Measurements from ENCODE around the gene ZP2.
"Not testable (repeated sequence)": the region's sequence is repeated elsewhere in the genome, so short reads cannot be mapped to it uniquely, and the experiment has no call there.

The ZP2 gene

DNA sequence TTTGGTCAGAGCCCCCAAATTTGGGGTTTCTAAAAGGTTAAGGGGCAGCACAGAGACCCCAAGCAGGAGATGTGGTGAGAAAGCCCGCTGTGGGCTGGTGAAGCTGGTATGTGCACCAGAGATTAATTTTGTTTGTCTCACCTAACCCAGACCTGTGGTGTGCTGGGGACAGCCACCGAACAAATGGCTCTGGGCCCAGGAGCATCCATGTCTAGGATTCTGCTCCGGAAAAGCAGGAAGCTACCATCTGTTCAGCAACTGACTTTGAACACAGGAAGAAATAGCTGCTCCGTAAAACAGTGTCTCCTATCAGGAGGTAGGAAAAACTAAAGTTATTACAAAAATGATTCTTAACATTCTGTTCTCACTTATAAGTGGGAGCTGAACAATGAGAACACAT is 2.7 kb upstream of the ZP2 start:
- DNase-seq (ENCODE audit: low spot score) = no peak

DNA sequence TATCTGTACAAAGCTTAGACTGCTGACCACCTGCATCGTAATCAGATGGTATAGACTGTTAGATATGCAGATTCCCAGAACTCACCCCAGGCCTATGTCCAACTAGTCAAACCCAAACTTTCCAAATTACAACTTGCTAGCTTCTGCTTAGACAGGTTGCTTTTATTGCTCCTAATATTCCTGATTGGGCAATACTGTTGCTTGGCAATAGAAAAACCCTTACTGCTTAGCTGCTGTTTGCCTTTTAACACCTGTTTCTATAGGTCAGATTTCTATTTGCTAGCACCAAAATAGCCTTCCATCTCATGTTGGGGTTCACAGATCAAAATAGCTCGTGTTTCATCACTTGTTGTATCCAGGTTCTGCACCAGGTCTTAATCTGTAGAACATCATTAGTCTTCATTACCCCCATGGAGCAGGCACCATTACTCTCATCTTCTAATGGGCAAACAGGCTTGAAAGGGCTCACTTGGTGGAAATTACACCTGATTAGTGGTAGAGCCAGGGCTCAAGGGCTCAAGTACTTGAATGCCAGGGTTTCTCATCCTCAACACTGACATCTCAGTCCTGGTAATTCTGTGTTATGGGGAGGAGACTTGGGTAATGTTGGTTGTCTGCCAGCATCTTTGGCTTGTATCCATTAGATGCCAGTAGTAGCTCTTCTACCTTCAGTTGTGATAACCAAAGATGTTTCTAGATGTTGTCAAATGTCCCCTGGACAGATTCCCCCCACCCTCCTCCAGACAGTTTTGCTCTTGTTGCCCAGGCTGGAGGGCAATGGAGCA is 2.7 kb downstream of the ZP2 start:
- no peak for DNase-seq (ENCODE audit: low spot score)

DNA sequence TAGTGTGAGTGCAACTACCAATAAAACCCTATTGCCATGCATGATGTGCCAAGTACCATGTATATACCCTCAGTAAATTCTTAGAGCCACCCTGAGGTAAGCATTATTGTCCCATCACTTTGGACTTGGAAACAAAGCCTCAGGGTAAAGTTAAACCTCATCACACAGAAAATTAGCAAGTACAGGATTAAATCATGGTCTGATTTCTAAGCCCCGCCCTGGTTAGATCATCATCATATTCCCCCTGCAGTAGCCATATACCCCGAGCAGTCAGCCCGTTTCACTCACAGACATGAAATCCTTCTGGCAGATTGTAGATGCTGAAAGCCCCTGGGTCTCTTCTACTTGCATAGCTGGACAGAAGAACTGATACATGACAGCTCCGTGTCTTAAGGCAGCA is 4.8 kb downstream of the ZP2 start:
- no peak for DNase-seq (ENCODE audit: low spot score)

DNA sequence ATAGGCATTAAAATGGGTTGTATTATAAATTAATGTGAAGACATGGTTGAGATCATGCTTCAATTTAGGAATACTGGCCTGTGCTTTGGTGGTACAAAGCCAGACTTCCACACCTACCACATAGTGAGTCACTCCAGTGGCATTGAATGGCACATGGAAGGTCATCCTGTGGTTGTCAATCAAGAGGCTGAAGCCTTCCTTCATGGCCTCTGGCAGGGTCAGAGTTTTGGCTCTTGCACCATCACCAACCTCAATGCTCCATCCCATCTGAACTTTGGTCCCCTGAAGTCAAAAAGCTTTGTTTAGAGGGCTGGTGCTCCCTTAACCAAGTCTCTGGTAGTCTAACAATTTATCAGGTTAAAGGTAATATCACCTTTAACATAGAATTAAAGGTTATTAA is 6.1 kb downstream of the ZP2 start:
- no peak for DNase-seq (ENCODE audit: low spot score)

DNA sequence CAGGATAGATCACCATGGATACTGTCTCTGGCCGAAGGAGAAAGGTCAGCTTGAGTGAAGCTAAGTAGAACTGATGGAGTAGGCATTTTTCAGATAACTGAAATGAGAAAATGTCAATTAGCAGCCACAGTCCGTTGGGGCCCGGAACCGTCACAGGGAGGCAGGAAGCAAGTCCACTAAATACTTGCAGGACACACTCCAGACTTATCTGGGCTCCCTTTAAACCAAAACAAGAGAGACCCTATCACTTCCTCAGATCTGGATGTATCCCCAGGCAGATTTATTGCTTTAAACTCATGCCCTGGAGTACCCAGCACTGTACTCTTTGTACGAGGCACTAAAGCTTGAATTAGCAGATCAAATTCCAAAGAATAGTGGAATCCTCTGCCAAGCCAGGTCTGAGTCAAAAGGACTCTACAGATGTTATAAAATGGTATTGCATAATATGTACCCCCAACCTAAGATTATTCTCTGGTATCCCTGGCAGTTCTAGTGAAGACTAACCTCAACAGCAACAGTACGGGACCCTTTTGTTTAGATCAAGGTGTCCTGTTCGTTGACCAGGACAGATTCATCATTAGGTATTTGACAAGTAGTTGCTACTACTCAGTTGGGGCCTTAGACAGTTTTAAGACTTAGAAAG is 8.1 kb downstream of the ZP2 start:
- DNase-seq (ENCODE audit: low spot score) = no peak

DNA sequence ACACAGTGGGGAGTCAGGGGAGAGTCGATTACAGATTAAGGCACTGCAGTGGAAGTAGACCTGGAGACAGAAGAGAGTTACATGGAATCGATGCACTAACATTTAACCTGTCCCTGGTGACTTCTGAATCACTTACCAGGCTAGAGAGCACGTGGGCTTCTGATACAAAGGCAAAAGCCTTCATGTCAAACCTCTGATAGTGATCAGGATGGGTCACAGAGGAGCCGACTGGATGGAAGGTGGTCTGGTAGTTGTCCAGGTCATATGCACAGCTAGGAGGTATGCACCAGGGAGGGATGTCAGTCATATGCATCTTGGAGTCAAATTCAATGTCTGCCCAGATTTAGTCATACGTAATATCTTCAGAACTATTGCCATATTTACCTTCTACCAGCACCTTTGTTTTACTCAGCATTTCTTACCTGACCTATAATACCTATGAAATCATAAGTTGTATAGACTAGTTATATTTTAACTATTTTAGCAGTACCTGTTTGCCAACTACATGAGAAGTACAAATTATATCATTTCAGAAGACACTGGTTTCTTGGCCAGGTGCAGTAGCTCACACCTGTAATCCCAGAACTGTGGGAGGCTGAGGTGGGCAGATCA is 11.7 kb downstream of the ZP2 start:
- DNase-seq (ENCODE audit: low spot score) = no peak

DNA sequence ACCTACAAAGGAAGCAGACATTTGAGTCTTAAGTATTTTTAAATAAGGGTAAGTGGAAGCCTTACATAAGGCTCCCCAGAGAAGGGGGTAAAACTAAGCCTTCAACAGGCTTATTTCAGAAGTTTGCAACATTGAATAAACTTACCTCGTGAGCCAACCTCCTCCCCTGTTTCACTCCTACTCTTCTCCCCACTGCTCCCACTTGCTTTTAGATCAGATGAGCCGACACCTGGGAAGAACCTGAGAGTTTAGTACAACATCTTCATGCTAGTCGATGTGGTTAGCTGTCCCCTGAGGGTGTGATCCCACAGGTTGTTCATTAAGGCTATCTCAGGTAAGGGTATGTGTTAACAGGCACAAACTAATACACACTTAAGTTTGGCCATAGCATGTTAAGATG is 13.8 kb downstream of the ZP2 start:
- DNase-seq (ENCODE audit: low spot score) = no peak

DNA sequence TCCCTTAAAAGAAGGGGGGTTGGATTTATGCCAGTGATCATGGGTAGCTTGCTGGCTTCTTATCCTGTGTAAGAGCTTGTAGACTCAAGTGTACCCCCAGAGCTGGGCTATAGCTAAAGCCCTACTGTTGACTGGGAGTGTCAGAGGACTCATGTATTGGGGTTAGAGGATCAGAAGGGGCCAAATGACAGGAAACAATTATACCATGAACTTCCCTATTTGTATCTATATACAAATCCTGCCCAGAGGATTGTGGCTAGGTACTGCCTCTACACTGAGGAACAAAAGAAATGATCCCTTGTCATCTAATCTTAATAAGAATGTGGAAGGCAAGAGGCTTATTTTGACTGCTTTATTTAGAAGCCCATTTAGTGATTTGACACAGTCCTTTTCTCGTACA is 14.3 kb downstream of the ZP2 start:
- no peak for DNase-seq (ENCODE audit: low spot score)

DNA sequence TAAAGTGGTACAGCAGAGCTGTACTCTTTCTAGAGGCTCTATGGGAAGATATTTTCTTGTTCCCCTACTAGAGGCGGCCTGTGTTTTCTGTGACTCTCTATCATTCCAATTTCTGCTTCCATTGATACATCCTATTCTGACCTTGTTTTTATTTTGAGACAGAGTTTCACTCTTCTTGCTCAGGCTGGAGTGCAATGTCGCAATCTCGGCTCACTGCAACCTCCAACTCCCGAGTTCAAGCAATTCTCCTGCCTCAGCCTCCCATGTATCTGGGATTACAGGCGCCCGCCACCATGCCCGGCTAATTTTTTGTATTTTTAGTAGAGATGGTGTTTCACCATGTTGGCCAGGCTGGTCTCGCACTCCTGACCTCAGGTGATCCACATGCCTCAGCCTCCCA is 16.0 kb downstream of the ZP2 start:
- DNase-seq (ENCODE audit: low spot score) = not testable (repeated sequence)

DNA sequence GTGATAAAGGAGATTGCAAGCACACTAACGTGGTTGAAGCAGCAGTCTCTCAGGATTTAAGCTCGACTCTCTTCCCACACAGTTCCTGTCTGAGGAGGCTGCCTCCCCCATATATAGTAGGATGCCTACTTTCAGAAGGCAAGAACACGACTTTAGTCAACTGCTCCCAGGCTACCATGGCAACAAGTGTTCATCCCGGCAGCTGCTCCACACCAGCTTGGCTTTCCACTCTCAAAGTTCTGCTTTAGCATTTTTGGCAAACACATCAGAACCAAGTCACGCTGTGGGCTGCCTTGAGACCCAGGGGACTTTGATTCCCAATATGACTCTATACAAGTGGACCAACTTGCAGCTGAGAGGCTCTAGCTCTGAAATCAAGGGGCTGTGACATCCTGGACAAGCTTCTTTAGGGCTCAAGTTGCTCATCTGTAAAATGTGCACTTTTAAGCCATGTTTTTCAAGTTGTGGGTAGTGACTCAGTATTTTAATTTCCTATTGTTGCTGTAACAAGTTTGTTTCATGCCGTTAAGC is 16.5 kb downstream of the ZP2 start:
- no peak for DNase-seq (ENCODE audit: low spot score)

DNA sequence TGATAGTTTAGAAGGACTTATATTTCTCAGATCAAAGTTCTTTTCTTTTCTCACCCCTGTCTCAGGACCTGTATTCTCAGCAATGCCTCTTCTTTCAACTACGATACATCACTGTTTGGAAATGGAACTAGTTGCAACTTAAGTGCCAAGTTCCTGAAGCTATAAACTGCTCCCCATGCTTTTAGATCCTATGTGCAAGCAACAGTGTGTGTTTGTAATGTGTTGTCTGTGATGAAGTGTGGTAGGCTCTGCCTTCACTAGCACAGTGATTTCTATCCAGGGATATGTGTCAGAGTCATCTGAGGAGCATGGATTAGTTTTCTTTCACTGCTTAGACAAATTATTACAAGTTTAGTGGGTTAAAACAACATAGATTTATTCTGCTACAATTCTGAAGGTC is 18.4 kb downstream of the ZP2 start:
- no peak for DNase-seq (ENCODE audit: low spot score)

DNA sequence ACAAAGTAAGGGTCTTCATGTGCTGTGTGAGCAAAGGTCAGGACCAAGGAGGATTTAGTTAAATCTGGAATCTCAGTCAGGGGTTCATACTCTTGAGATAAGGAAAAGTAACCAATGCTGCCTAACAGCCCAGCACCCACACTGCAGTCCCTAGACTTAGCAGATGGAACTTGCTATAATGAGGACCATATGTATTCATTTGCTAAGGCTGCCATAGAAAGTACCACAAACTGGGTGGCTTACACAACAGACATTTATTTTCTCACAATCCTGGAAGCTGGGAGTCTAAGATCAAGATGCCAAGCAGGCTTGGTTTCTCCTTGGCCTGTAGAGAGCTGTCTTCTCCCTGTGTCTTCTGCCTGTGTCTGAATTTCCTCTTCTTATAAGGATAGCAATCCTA is 20.8 kb downstream of the ZP2 start:
- no peak for DNase-seq (ENCODE audit: low spot score)

DNA sequence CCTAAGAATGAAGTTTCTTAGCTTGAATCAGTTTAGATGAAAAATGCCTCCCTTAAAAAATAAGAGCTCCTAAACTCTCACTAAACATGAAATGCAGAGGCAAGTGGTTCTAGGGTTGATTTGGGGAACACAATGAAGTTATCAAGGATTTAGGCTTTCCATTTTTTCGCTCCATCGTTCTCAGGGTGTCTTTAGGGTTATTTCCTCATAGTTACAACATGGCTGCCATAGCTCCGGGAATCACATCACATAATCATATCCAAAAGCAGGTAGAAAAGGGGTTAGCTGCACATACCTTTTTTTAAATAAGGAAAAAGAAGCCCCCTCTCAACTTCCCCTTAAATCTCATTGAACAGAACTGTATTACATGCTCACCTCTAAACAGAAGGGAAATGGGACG is 21.4 kb downstream of the ZP2 start:
- no peak for DNase-seq (ENCODE audit: low spot score)

DNA sequence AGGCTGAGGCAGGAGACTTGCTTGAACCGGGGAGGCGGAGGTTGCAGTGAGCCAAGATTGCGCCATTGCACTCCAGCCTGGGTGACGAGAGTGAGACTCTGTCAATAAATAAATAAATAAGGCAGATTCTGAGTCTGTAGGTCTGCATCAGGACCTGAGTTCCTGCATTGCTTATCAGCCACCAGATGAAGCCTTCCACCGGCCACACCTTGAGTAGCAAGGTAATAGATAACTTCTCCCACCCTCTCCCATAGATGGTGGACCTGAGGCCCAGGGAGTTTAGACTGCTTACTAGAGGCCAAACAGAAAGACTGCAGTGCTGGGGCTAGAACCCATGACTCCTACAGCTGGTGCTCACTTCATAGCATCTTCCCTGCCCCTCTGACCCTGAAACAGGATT is 22.1 kb downstream of the ZP2 start:
- DNase-seq (ENCODE audit: low spot score) = no peak

DNA sequence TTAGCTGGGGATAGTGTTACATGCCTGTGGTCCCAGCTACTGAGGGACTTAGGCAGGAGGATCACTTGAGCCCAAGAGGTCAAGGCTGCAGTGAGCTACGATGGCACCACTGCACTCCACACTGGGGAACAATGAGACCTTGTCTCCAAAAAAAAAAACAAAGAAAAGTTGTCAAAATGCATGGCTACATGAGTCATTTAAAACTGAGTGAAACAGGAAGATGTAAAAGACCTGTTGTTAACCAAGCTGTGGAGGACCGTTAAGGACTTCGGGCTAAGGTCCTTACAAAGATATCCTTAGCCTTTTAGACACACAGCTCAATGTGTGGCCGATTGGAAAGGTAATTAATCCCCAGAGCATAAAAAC is 25.1 kb downstream of the ZP2 start:
- no peak for DNase-seq (ENCODE audit: low spot score)

DNA sequence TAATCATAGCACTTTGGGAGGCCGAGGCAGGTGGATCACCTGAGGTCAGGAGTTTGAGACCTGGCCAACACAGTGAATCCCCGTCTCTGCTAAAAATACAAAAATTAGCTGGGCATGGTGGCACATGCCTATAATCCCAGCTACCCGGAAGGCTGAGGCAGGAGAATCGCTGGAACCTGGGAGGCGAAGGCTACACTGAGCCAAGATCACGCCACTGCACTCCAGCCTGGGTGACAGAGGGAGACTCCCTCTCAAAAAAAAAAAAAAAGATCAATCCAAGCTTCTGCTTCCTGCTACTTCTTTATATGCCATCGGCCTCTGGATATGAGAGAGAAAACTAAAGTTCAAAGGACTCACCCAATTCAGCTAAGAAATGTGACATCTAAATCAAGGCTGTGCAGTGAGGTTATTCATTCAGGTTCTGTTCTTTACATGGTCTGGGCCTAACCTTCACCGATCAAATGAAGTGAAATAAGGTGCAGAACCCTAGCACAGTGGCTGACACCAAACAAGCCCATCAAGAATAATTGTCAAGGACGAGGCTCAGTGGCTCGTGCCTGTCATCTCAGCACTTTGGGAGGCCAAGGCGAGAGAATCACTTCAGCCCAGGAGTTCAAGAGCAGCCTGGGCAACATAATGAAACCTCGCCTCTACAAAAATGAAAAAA is 25.6 kb downstream of the ZP2 start:
- no peak for DNase-seq (ENCODE audit: low spot score)

DNA sequence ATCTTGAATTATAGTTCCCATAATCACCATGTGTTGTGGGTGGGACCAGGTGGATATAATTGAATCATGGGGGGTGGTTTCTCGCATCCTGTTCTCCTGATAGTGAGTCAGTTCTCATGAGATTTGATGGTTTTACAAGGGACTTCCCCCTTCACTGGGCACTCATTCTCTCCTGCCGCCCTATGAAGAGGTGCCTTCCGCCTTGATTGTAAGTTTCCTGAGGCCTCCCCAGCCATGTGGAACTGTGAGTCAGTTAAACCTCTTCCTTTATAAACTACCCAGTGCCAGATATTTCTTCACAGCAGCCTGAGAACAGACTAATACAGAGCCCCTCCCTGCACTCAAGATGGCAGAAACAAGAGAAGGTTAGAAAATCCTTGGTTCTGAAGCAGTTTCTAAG is 26.5 kb downstream of the ZP2 start:
- no peak for DNase-seq (ENCODE audit: low spot score)

DNA sequence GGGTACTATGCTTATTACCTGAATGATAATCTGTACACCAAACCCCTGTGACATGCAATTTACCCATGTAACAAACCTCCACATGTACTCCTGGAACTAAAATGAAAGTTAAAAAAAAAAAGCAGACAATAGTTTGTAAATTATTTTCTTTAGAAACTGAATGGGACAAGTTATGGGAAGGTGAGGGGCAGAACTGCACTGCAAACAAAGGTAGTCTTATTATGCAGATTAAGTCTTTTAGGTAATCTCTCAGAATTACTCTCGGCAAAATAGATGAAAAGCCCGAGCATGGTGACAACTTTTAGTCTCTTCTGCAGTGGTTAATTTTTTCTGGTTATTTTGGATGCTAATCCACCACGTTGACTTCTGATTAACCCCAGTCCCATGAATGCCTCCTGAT is 27.4 kb downstream of the ZP2 start:
- DNase-seq (ENCODE audit: low spot score) = no peak

DNA sequence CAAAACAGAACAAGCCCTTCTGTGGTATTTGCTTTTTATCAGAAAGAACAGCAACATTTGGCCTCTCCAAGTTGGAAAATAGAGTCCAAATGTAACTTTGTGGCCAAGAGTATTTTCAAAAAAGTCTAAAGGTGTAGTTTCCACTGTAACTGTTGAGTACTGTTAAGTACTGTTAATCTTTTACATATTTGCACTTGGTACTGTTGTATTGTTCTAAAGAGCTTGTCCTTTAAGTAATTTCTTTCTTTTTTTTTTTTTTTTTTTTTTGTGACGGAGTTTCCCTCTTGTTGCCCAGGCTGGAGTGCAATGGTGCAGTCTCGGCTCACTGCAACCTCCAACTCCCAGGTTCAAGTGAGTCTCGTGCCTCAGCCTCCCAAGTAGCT is 31.4 kb downstream of the ZP2 start:
- DNase-seq (ENCODE audit: low spot score) = no peak

DNA sequence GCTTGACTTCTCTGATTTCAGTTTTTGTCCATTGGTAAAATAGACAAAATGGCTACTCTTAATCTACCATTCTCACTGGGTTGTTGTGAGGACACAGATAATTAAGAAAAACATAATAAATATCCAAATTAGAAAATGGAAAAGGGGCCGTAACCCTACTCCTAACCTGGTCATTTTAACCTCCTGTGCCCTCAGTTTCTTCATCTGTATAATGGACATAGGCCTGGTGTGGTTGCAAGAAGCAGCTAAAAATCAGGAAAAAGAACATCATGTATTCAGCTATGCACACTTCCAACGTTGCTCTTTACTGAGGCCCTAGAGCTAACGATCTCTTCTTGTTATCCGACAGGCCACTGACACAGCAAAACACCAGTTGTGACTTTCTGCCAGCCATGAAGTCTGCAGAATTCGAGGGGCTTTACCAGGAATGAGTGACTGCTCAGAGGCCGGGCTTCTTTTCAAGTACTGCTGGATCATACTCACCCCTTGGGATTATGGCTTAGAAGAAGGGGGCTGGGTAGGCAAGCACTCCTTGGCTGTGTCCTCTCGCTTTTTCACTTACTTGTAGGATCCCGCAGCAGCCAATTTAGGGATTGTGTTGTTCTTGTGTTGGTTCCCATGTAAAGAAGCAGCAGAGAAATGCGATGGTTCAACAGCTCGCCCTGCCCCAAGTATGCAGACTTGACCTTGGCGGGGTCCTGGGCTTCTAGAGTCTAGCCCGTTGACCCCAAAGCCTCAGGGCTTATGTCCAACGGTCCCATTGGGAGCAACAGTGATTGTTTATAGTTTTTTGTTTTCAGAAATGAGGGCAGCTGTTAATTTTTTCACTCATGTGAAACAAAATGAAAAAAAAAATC is 32.0 kb downstream of the ZP2 start:
- no peak for DNase-seq (ENCODE audit: low spot score)

DNA sequence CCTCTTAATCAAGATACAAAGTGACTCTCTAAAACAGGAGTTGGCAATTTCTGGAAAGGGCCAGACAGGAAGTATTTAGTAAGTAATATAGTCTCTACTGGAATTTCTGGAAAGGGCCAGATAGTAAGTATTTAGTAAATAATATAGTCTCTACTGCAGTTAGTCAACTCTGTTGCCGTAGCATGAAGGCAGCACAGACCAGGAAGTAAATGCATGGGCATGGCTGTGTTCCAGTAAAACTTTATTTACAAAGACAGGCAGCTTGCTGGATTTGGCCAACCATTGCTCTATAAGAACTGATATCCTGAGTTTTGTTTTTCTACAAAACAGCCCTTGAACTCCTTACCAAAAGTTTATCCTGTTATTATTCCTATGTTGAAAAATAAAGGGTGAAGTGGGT is 36.0 kb downstream of the ZP2 start:
- DNase-seq (ENCODE audit: low spot score) = no peak

DNA sequence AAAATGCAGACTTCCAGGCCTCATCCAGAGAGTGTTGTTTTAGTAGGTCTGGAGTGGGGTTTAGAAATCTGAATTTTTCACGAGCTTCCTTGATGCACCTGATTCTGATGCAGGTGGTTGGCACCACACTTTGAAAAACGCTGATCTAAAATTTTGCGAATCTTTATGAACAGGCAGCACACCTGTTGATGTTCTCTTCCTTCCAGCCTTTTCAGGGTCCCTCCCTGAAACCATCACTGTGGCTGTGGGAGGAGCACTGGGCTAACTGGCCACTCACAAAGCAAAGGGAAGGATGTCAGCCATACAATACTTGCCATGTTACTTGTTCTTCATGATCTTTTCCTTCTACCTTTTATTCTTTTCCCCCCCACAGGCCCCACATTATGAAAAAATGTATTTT is 38.7 kb downstream of the ZP2 start:
- no peak for DNase-seq (ENCODE audit: low spot score)
